ENCODE results near the gene NPW. TPM values are rescaled to one million over a fixed set of nuclear protein-coding genes. Genes with fewer than 3 reads are reported as not detected.

Gene NPW
- total RNA-seq, 2 donors from 2014 or later = 1.9 to 2.5 TPM

GRCh38 chr16:2057438-2057837 lies 37.9 kb downstream of the NPW start:
- intact Hi-C loops (cut with DNase I, micrococcal nuclease) = no loop called here
- no peak for DNase-seq
- no peak for ATAC-seq

GRCh38 chr16:2058420-2058819 lies 38.8 kb downstream of the NPW start:
- DNase-seq = no peak
- intact Hi-C loops (cut with DNase I, micrococcal nuclease) = no loop called here
- no peak for ATAC-seq

- intact Hi-C loops (cut with DNase I, micrococcal nuclease) = no loop called here
- no peak for DNase-seq
- ATAC-seq = no peak
These were observed 39.3 kb downstream of the NPW start for GRCh38 chr16:2058872-2059271.

GRCh38 chr16:2060346-2060745 lies 40.8 kb downstream of the NPW start:
- intact Hi-C loops (cut with DNase I, micrococcal nuclease) = no loop called here
- ATAC-seq (no peak), DNase-seq (no peak)

- DNase-seq (no peak), ATAC-seq (no peak)
- intact Hi-C loops (cut with DNase I, micrococcal nuclease) = no loop called here
These were observed 41.4 kb downstream of the NPW start for GRCh38 chr16:2061023-2061422.

GRCh38 chr16:2061526-2061925 lies 41.9 kb downstream of the NPW start:
- intact Hi-C loops (cut with DNase I, micrococcal nuclease) = no loop called here
- DNase-seq (no peak), ATAC-seq (no peak)

- no peak for DNase-seq
- intact Hi-C loops (cut with DNase I, micrococcal nuclease) = no loop called here
- no peak for ATAC-seq
These were observed 43.2 kb downstream of the NPW start for GRCh38 chr16:2062801-2063200.

GRCh38 chr16:2063861-2064260 lies 44.3 kb downstream of the NPW start:
- ATAC-seq = no peak
- no peak for DNase-seq
- intact Hi-C loops (cut with DNase I, micrococcal nuclease) = no loop called here

GRCh38 chr16:2064368-2064945 lies 44.9 kb downstream of the NPW start:
- DNase-seq (no peak), ATAC-seq (no peak)
- intact Hi-C loops (cut with DNase I, micrococcal nuclease) = no loop called here

GRCh38 chr16:2066139-2066538 lies 46.6 kb downstream of the NPW start:
- intact Hi-C loops (cut with DNase I, micrococcal nuclease) = no loop called here
- ATAC-seq (no peak), DNase-seq (no peak)

Other genes with a start within 250 kb of the NPW start
- gene NME3, start 248.2 kb upstream of the NPW start, total RNA-seq = 10 to 100 TPM; 59.5 to 62.9 TPM
- 10 to 100 TPM; 22.1 to 34.9 TPM for gene EME2, start 247.0 kb upstream of the NPW start, total RNA-seq
- gene MRPS34, start 246.7 kb upstream of the NPW start, total RNA-seq = 100 to 1,000 TPM; 103 to 133 TPM
- gene SPSB3, start 237.2 kb upstream of the NPW start, total RNA-seq = 10 to 100 TPM; 37.9 to 49.1 TPM
- gene NUBP2, start 236.8 kb upstream of the NPW start, total RNA-seq = 10 to 100 TPM; 29.4 to 34.4 TPM
- gene IGFALS, start 226.1 kb upstream of the NPW start, total RNA-seq = 1 to 10 TPM in 1 of 2 donors, under 1 TPM in 1; 0.58 to 1.3 TPM
- 10 to 100 TPM; 64.5 to 85.0 TPM for gene HAGH, start 193.0 kb upstream of the NPW start, total RNA-seq
- gene FAHD1, start 192.6 kb upstream of the NPW start, total RNA-seq = 10 to 100 TPM; 60.0 to 66.9 TPM
- gene MEIOB, start 147.6 kb upstream of the NPW start, total RNA-seq = not detected
- 10 to 100 TPM in 1 of 2 donors, under 1 TPM in 1; 0.31 to 11.8 TPM for gene HS3ST6, start 101.4 kb upstream of the NPW start, total RNA-seq
- 10 to 100 TPM; 46.0 to 46.6 TPM for gene MSRB1, start 76.6 kb upstream of the NPW start, total RNA-seq
- not detected for gene RPL3L, start 65.1 kb upstream of the NPW start, total RNA-seq
- 100 to 1,000 TPM; 224 to 273 TPM for gene NDUFB10, start 60.2 kb upstream of the NPW start, total RNA-seq
- gene RPS2, start 55.0 kb upstream of the NPW start, total RNA-seq = 1,000 to 10,000 TPM; 1,705 to 1,742 TPM
- not detected for gene RNF151, start 52.9 kb upstream of the NPW start, total RNA-seq
- gene TBL3, start 47.7 kb upstream of the NPW start, total RNA-seq = 10 to 100 TPM; 22.0 to 23.6 TPM
- gene NOXO1, start 38.3 kb upstream of the NPW start, total RNA-seq = 10 to 100 TPM; 34.6 to 49.0 TPM
- gene GFER, start 35.6 kb upstream of the NPW start, total RNA-seq = 10 to 100 TPM; 73.7 to 82.3 TPM
- gene SYNGR3, start 29.8 kb upstream of the NPW start, total RNA-seq = 1 to 10 TPM; 1.6 to 3.0 TPM
- gene ZNF598, start 10.0 kb upstream of the NPW start, total RNA-seq = 10 to 100 TPM; 45.8 to 52.8 TPM
- gene NHERF2, start 7.1 kb downstream of the NPW start, total RNA-seq = 10 to 100 TPM; 69.3 to 73.7 TPM
- 10 to 100 TPM; 27.3 to 29.5 TPM for gene NTHL1, start 28.0 kb downstream of the NPW start, total RNA-seq
- gene TSC2, start 28.2 kb downstream of the NPW start, total RNA-seq = 100 to 1,000 TPM; 115 to 118 TPM
- 10 to 100 TPM; 75.1 to 76.7 TPM for gene PKD1, start 116.1 kb downstream of the NPW start, total RNA-seq
- 10 to 100 TPM; 24.9 to 27.2 TPM for gene RAB26, start 128.8 kb downstream of the NPW start, total RNA-seq
- 10 to 100 TPM; 94.5 to 99.8 TPM for gene TRAF7, start 136.0 kb downstream of the NPW start, total RNA-seq
- under 1 TPM; 0.11 to 0.15 TPM for gene CASKIN1, start 176.8 kb downstream of the NPW start, total RNA-seq
- gene MLST8, start 185.7 kb downstream of the NPW start, total RNA-seq = 10 to 100 TPM; 26.7 to 31.4 TPM
- 10 to 100 TPM in 1 of 2 donors, 1 to 10 TPM in 1; 6.1 to 14.4 TPM for gene BRICD5, start 191.1 kb downstream of the NPW start, total RNA-seq
- 10 to 100 TPM; 16.3 to 24.3 TPM for gene PGP, start 195.1 kb downstream of the NPW start, total RNA-seq
- 10 to 100 TPM; 23.6 to 25.1 TPM for gene E4F1, start 203.8 kb downstream of the NPW start, total RNA-seq
- gene DNASE1L2, start 216.7 kb downstream of the NPW start, total RNA-seq = under 1 TPM; 0.75 to 0.82 TPM
- gene ECI1, start 231.8 kb downstream of the NPW start, total RNA-seq = 100 to 1,000 TPM; 113 to 132 TPM
- gene RNPS1, start 248.3 kb downstream of the NPW start, total RNA-seq = 100 to 1,000 TPM in 1 of 2 donors, 10 to 100 TPM in 1; 99.3 to 127 TPM

All from left colon (tissue), 2 donors.